Measurements from ENCODE around the gene TPSB2. TPM values are rescaled to one million over a fixed set of nuclear protein-coding genes. Genes with fewer than 3 reads are reported as not detected.

TPSB2 gene
- total and polyA plus RNA-seq, 2 donors (not counting 1 experiment from before 2014, with no cell fraction given) = not detected

- Histone ChIP-seq H3K4me1 (ENCODE audit: control insufficient read depth, extremely low read depth, insufficient read depth, low read length) (no peaks in the 10 kb centered on the region), H3K27ac (ENCODE audit: insufficient read depth, low read length) (no peak overlapping the region), H2AFZ (ENCODE audit: low read length) (no peak overlapping the region), H3K79me2 (ENCODE audit: control insufficient read depth, insufficient read depth, low read length) (no peaks in the 10 kb centered on the region), H3K36me3 (ENCODE audit: control insufficient read depth, insufficient read depth, low read length) (no peaks in the 10 kb centered on the region), H4K20me1 (ENCODE audit: control insufficient read depth, extremely low read depth, insufficient read depth, low read length) (no peaks in the 10 kb centered on the region), H3K9me3 (ENCODE audit: control insufficient read depth, insufficient read depth, low read depth, low read length) (no peaks in the 10 kb centered on the region), H3K4me2 (ENCODE audit: extremely low read depth, insufficient read depth, low read length) (no peak overlapping the region), H3K27me3 (ENCODE audit: control insufficient read depth, insufficient read depth, low read length) (no peaks in the 10 kb centered on the region), H3K9ac (ENCODE audit: insufficient read depth, low read length) (no peak overlapping the region), H3K4me3 (replicated peaks in 1 of 4; ENCODE audit: control extremely low read depth in 1 of 4, insufficient read depth in 1 of 4, low read depth in 3 of 4, low read length in 4 of 4) (no peak overlapping the region)
- DNase-seq (ENCODE audit: low read depth in 2 of 2) = no peak
- TF ChIP-seq CTCF (conservative IDR thresholded peaks at IDR 0.05 in 1 of 2, IDR thresholded peaks at IDR 0.05 in 1 of 2; ENCODE audit: low read depth in 1 of 2, low read length in 2 of 2) = no peak
- TF ChIP-seq EZH2 (IDR thresholded peaks at IDR 0.05; ENCODE audit: low read length, missing control alignments) = no peak
These were observed 9.8 kb downstream of the TPSB2 start for GRCh38 chr16:1220098-1220728.

- Histone ChIP-seq H3K79me2 (ENCODE audit: control insufficient read depth, insufficient read depth, low read length) (no peaks in the 10 kb centered on the region), H3K9me3 (ENCODE audit: control insufficient read depth, insufficient read depth, low read depth, low read length) (no peaks in the 10 kb centered on the region), H3K27ac (ENCODE audit: insufficient read depth, low read length) (no peak overlapping the region), H3K36me3 (ENCODE audit: control insufficient read depth, insufficient read depth, low read length) (no peaks in the 10 kb centered on the region), H3K9ac (ENCODE audit: insufficient read depth, low read length) (no peak overlapping the region), H4K20me1 (ENCODE audit: control insufficient read depth, extremely low read depth, insufficient read depth, low read length) (no peaks in the 10 kb centered on the region), H3K4me2 (ENCODE audit: extremely low read depth, insufficient read depth, low read length) (no peak overlapping the region), H3K27me3 (ENCODE audit: control insufficient read depth, insufficient read depth, low read length) (no peaks in the 10 kb centered on the region), H3K4me1 (ENCODE audit: control insufficient read depth, extremely low read depth, insufficient read depth, low read length) (no peaks in the 10 kb centered on the region), H3K4me3 (replicated peaks in 1 of 4; ENCODE audit: control extremely low read depth in 1 of 4, insufficient read depth in 1 of 4, low read depth in 3 of 4, low read length in 4 of 4) (no peak overlapping the region), H2AFZ (ENCODE audit: low read length) (no peak overlapping the region)
- TF ChIP-seq EZH2 (IDR thresholded peaks at IDR 0.05; ENCODE audit: low read length, missing control alignments) (no peak), CTCF (conservative IDR thresholded peaks at IDR 0.05 in 1 of 2, IDR thresholded peaks at IDR 0.05 in 1 of 2; ENCODE audit: low read depth in 1 of 2, low read length in 2 of 2) (no peak)
- DNase-seq (ENCODE audit: low read depth in 2 of 2) = no peak
These were observed 10.9 kb downstream of the TPSB2 start for GRCh38 chr16:1218930-1219611.

GRCh38 chr16:1218061-1218929, 11.7 kb downstream of the TPSB2 start:
- H3K4me1 ChIP-seq (ENCODE audit: control insufficient read depth, extremely low read depth, insufficient read depth, low read length) = no peaks in the 10 kb centered on the region
- DNase-seq (ENCODE audit: low read depth in 2 of 2) = no peak
- no peak for TF ChIP-seq EZH2 (IDR thresholded peaks at IDR 0.05; ENCODE audit: low read length, missing control alignments)
- no peak overlapping the region for H2AFZ ChIP-seq (ENCODE audit: low read length)
- no peak overlapping the region for H3K27ac ChIP-seq (ENCODE audit: insufficient read depth, low read length)
- H3K27me3 ChIP-seq (ENCODE audit: control insufficient read depth, insufficient read depth, low read length) = no peaks in the 10 kb centered on the region
- H3K4me2 ChIP-seq (ENCODE audit: extremely low read depth, insufficient read depth, low read length) = no peak overlapping the region
- H3K36me3 ChIP-seq (ENCODE audit: control insufficient read depth, insufficient read depth, low read length) = no peaks in the 10 kb centered on the region
- no peaks in the 10 kb centered on the region for H3K79me2 ChIP-seq (ENCODE audit: control insufficient read depth, insufficient read depth, low read length)
- no peak overlapping the region for H3K4me3 ChIP-seq (replicated peaks in 1 of 4; ENCODE audit: control extremely low read depth in 1 of 4, insufficient read depth in 1 of 4, low read depth in 3 of 4, low read length in 4 of 4)
- no peaks in the 10 kb centered on the region for H3K9me3 ChIP-seq (ENCODE audit: control insufficient read depth, insufficient read depth, low read depth, low read length)
- no peak overlapping the region for H3K9ac ChIP-seq (ENCODE audit: insufficient read depth, low read length)
- H4K20me1 ChIP-seq (ENCODE audit: control insufficient read depth, extremely low read depth, insufficient read depth, low read length) = no peaks in the 10 kb centered on the region

Measured in fibroblast of lung (primary cell).